K562 (cell line): Measurements from ENCODE around the gene KIAA0825. TPM values are rescaled to one million over a fixed set of nuclear protein-coding genes. Genes with fewer than 3 reads are reported as not detected.

Experiments
- CHD7 ChIP-seq: fragments of 200-600 bp; sonication (generic); IDR thresholded peaks from one replicate; pipeline ENCODE4 v1.6.1; 2012; ENCODE audit warnings: mild to moderate bottlenecking, low read depth, low read length, inconsistent platforms
- GATA2 ChIP-seq: sonication (generic); formaldehyde crosslinking; IDR thresholded peaks from 2 replicates; pipeline ENCODE4 v1.4.0; 2020; ENCODE audit warnings: mild to moderate bottlenecking, missing genetic modification reagents
- KLF16 ChIP-seq: IDR thresholded peaks from 2 replicates; pipeline ENCODE4 v1.6.1; 2016; ENCODE audit warnings: antibody characterized with exemption
- MTA1 ChIP-seq: fragments of 450-650 bp; IDR thresholded peaks from 2 replicates; pipeline ENCODE4 v1.6.1; 2017; ENCODE audit warnings: borderline replicate concordance
- NEUROD1 ChIP-seq: fragments of 150-350 bp; IDR thresholded peaks from 2 replicates; pipeline ENCODE4 v1.6.1; 2014; ENCODE audit warnings: borderline replicate concordance, low read length, low read depth; ENCODE audit not compliant: partially characterized antibody
- NFIX ChIP-seq: fragments of 250-450 bp; sonication (Bioruptor Pico); IDR thresholded peaks from 2 replicates; pipeline ENCODE4 v1.4.0; 2020; ENCODE audit warnings: low read depth, mild to moderate bottlenecking, moderate library complexity
- RFX5 ChIP-seq: IDR thresholded peaks from 2 replicates; pipeline ENCODE4 v1.6.1; 2011; ENCODE audit warnings: low read depth, mild to moderate bottlenecking, improper control_type of control experiment, low read length
- SMARCA5 ChIP-seq: fragments of 450-650 bp; IDR thresholded peaks from 2 replicates; pipeline ENCODE4 v1.6.1; 2016
- ZBTB26 ChIP-seq: fragments of 450-650 bp; formaldehyde crosslinking; IDR thresholded peaks from 2 replicates; pipeline ENCODE4 v1.4.0; 2022; ENCODE audit warnings: missing genetic modification characterization
- ZNF175 ChIP-seq: fragments of 200-800 bp; sonication (Bioruptor generic); IDR thresholded peaks from 2 replicates; pipeline ENCODE4 v1.6.1; 2016; ENCODE audit warnings: low read depth, mild to moderate bottlenecking, missing genetic modification characterization, missing compliant biosample characterization
- ZNF347 ChIP-seq: fragments of 450-650 bp; formaldehyde crosslinking; IDR thresholded peaks from 2 replicates; pipeline ENCODE4 v1.4.0; 2020; ENCODE audit warnings: low read depth, mild to moderate bottlenecking, moderate library complexity
- ZNF561 ChIP-seq: fragments of 450-650 bp; formaldehyde crosslinking; conservative IDR thresholded peaks from 2 replicates; pipeline ENCODE4 v1.4.0; 2020; ENCODE audit warnings: mild to moderate bottlenecking, moderate library complexity
- ZNF655 ChIP-seq: fragments of 250-450 bp; sonication (Bioruptor Pico); IDR thresholded peaks from 2 replicates; pipeline ENCODE4 v1.5.0; 2021
- ZNF668 ChIP-seq: fragments of 250-450 bp; sonication (Bioruptor Pico); IDR thresholded peaks from 2 replicates; pipeline ENCODE4 v1.8.0; 2022; ENCODE audit warnings: mild to moderate bottlenecking, inconsistent platforms
- polyA plus RNA-seq, 8 experiments: library from polyadenylated mRNA; depleted of rRNA in 4 of 8; stranded (reverse) in 5 of 8; unstranded in 3 of 8; fragments of >200 nt; fragmentation: Nextera tagmentation in 2 of 8; fragmentation: Illumina TruSeq in 1 of 8; extraction: Ambion mirVana in 2 of 8; extraction: Trizol in 1 of 8; gene quantifications; 2 replicates each; pipeline versions ENCODE4 v1.2.1 to v1.2.3, GENCODE V29; 2011 to 2014; ENCODE audit warnings: inconsistent platforms in 1 of 8, missing spikeins in 1 of 8
- total RNA-seq, 7 experiments: library from RNA; depleted of rRNA in 6 of 7; stranded (reverse); fragments of >200 nt in 6 of 7; fragmentation: Illumina TruSeq in 2 of 7; extraction: Trizol in 2 of 7; gene quantifications; 2 replicates each; pipeline versions ENCODE4 v1.2.1 to v1.2.3, GENCODE V29; 2011 to 2021; ENCODE audit warnings: low replicate concordance in 1 of 7

The KIAA0825 gene
- total and polyA plus RNA-seq, 9 of the 15 experiments (the other 6 are each of a cell fraction or from before 2014, with no cell fraction given): 0.05 to 0.36 (median 0.16) TPM; not detected in 1

GRCh38 chr5:94459915-94460314 lies 158.5 kb downstream of the KIAA0825 start (continued):
- TF ChIP-seq CHD7 (no peak), NEUROD1 (no peak), ZNF668 (CRISPR knock-in tag) (no peak), ZBTB26 (CRISPR knock-in tag) (no peak), MTA1 (no peak), GATA2 (CRISPR knock-in tag) (no peak), ZNF561 (CRISPR knock-in tag) (no peak), ZNF655 (no peak), KLF16 (no peak), NFIX (CRISPR knock-in tag) (no peak), ZNF347 (no peak), RFX5 (no peak), SMARCA5 (no peak), ZNF175 (no peak)
